Measurements from ENCODE around the gene GAP43. TPM values are rescaled to one million over a fixed set of nuclear protein-coding genes. Genes with fewer than 3 reads are reported as not detected.

The GAP43 gene
- total RNA-seq, 1 donor from 2014 or later = 0.21 TPM

GRCh38 chr3:115581362-115582135 lies 41.8 kb upstream of the GAP43 start:
- no peak for DNase-seq (ENCODE audit: low read depth)
- no peaks in the 10 kb centered on the region for H3K27me3 ChIP-seq (ENCODE audit: control insufficient read depth, insufficient read depth, low read length)
- TF ChIP-seq CTCF (IDR thresholded peaks at IDR 0.05; ENCODE audit: insufficient read depth, low read length, poor library complexity, severe bottlenecking) = no peak

GRCh38 chr3:115588201-115589115 lies 34.9 kb upstream of the GAP43 start:
- Histone ChIP-seq H3K27me3 (ENCODE audit: control insufficient read depth, insufficient read depth, low read length) (no peaks in the 10 kb centered on the region), H3K36me3 (ENCODE audit: control insufficient read depth, insufficient read depth, low read length) (no peaks in the 10 kb centered on the region), H3K4me3 (ENCODE audit: low read depth, low read length) (no peak overlapping the region)
- DNase-seq (ENCODE audit: low read depth) = no peak
- no peak for TF ChIP-seq CTCF (IDR thresholded peaks at IDR 0.05; ENCODE audit: insufficient read depth, low read length, poor library complexity, severe bottlenecking)

More at GRCh38 chr3:115581362-115582135, 41.8 kb upstream of the GAP43 start:
- no peaks in the 10 kb centered on the region for H3K36me3 ChIP-seq (ENCODE audit: control insufficient read depth, insufficient read depth, low read length)
- no peak overlapping the region for H3K4me3 ChIP-seq (ENCODE audit: low read depth, low read length)

GRCh38 chr3:115590873-115591272 lies 32.4 kb upstream of the GAP43 start:
- Histone ChIP-seq H3K27me3 (ENCODE audit: control insufficient read depth, insufficient read depth, low read length) (no peaks in the 10 kb centered on the region), H3K4me3 (ENCODE audit: low read depth, low read length) (no peak overlapping the region), H3K36me3 (ENCODE audit: control insufficient read depth, insufficient read depth, low read length) (no peaks in the 10 kb centered on the region)
- no peak for DNase-seq (ENCODE audit: low read depth)
- no peak for TF ChIP-seq CTCF (IDR thresholded peaks at IDR 0.05; ENCODE audit: insufficient read depth, low read length, poor library complexity, severe bottlenecking)

GRCh38 chr3:115595611-115596275 lies 27.6 kb upstream of the GAP43 start:
- Histone ChIP-seq H3K4me3 (ENCODE audit: low read depth, low read length) (no peak overlapping the region), H3K27me3 (ENCODE audit: control insufficient read depth, insufficient read depth, low read length) (no peaks in the 10 kb centered on the region), H3K36me3 (ENCODE audit: control insufficient read depth, insufficient read depth, low read length) (no peaks in the 10 kb centered on the region)
- no peak for DNase-seq (ENCODE audit: low read depth)
- TF ChIP-seq CTCF (IDR thresholded peaks at IDR 0.05; ENCODE audit: insufficient read depth, low read length, poor library complexity, severe bottlenecking) = no peak

GRCh38 chr3:115598216-115598615 lies 25.1 kb upstream of the GAP43 start:
- DNase-seq (ENCODE audit: low read depth) = no peak
- Histone ChIP-seq H3K27me3 (ENCODE audit: control insufficient read depth, insufficient read depth, low read length) (no peaks in the 10 kb centered on the region), H3K36me3 (ENCODE audit: control insufficient read depth, insufficient read depth, low read length) (no peaks in the 10 kb centered on the region), H3K4me3 (ENCODE audit: low read depth, low read length) (no peak overlapping the region)
- TF ChIP-seq CTCF (IDR thresholded peaks at IDR 0.05; ENCODE audit: insufficient read depth, low read length, poor library complexity, severe bottlenecking) = no peak
